PC-3 (cell line): ENCODE results near the gene TTC22. TPM values are rescaled to one million over a fixed set of nuclear protein-coding genes. Genes with fewer than 3 reads are reported as not detected.
A peak's percentile ranks its signal among the peaks of the same experiment; 100 is the strongest.

Source experiments
- ATAC-seq: fragments of 200-7000 bp; cut with Tn5 transposase; 2 replicates; pipeline ENCODE4 v1.9.1; 2020; ENCODE audit warnings: mild to moderate bottlenecking, moderate library complexity
- BruUV-seq: library from RNA; stranded (reverse); fragments of 400-500 nt; replicated peaks from 2 replicates; lab custom pipeline; 2021; lab: Mats Ljungman, UMichigan
- CTCF ChIA-PET: fragments of 300-600 bp; sonication (Branson Sonifier 250); formaldehyde crosslinking; loops from one replicate; lab custom pipeline; 2022; ENCODE audit warnings: antibody characterized with exemption; lab: Charles Lee
- POLR2A ChIA-PET: fragments of 300-600 bp; sonication (Branson Sonifier 250); formaldehyde crosslinking; loops from one replicate; lab custom pipeline; 2022; ENCODE audit warnings: antibody characterized with exemption; ENCODE audit not compliant: unreplicated experiment; lab: Charles Lee
- DNase-seq: peaks from one replicate; pipeline ENCODE4 v3.0.0-alpha.2; 2015
- H2AFZ ChIP-seq: fragments of 300-600 bp; sonication (generic); 2 replicates; pipeline ENCODE4 v1.6.0; 2016; ENCODE audit warnings: antibody characterized with exemption, low read length
- H3F3A ChIP-seq: fragments of 300-600 bp; sonication (generic); one replicate; pipeline ENCODE4 v1.6.0; 2017; ENCODE audit warnings: antibody characterized with exemption, low read length, control low read depth, mild to moderate bottlenecking; ENCODE audit not compliant: unreplicated experiment
- H3K27ac ChIP-seq: fragments of 300-600 bp; sonication (generic); 2 replicates; pipeline ENCODE4 v1.5.1; 2016; ENCODE audit warnings: mild to moderate bottlenecking, low read length
- H3K27me3 ChIP-seq: fragments of 300-600 bp; sonication (generic); 2 replicates; pipeline ENCODE4 v1.6.1; 2016; ENCODE audit warnings: low read length, mixed read lengths
- H3K36me3 ChIP-seq: fragments of 300-600 bp; sonication (generic); 2 replicates; pipeline ENCODE4 v1.6.1; 2016; ENCODE audit warnings: low read depth, mixed run types, low read length, mixed read lengths
- H3K4me1 ChIP-seq: fragments of 300-600 bp; sonication (generic); 2 replicates; pipeline ENCODE4 v1.5.1; 2016; ENCODE audit warnings: low read length; ENCODE audit not compliant: insufficient read depth
- H3K4me2 ChIP-seq: fragments of 300-600 bp; sonication (generic); 2 replicates; pipeline ENCODE4 v1.6.0; 2016; ENCODE audit warnings: low read length
- H3K4me3 ChIP-seq: fragments of 300-600 bp; sonication (generic); 2 replicates; pipeline ENCODE4 v1.5.1; 2016; ENCODE audit warnings: mild to moderate bottlenecking, low read length, mixed read lengths
- H3K79me2 ChIP-seq: fragments of 300-600 bp; sonication (generic); 2 replicates; pipeline ENCODE4 v1.6.1; 2017; ENCODE audit warnings: low read length, mixed read lengths
- H3K9ac ChIP-seq: fragments of 300-600 bp; sonication (generic); 2 replicates; pipeline ENCODE4 v1.6.0; 2016; ENCODE audit warnings: mild to moderate bottlenecking, low read length
- H3K9me2 ChIP-seq: fragments of 300-600 bp; sonication (generic); replicated peaks from 2 replicates; pipeline ENCODE4 v1.6.1; 2016; ENCODE audit warnings: mixed run types, low read length, mixed read lengths
- H3K9me3 ChIP-seq: fragments of 300-600 bp; sonication (generic); 2 replicates; pipeline ENCODE4 v1.6.1; 2016; ENCODE audit warnings: low read length, mixed read lengths
- H4K20me1 ChIP-seq: fragments of 300-600 bp; sonication (generic); 2 replicates; pipeline ENCODE4 v1.6.1; 2016; ENCODE audit warnings: low read length, mixed read lengths
- EZH2 ChIP-seq: fragments of 300-600 bp; sonication (generic); IDR thresholded peaks from one replicate; pipeline ENCODE4 v1.6.1; 2017; ENCODE audit warnings: antibody characterized with exemption, mild to moderate bottlenecking, low read length; ENCODE audit not compliant: unreplicated experiment
- EZH2phosphoT487 ChIP-seq: fragments of 300-600 bp; sonication (generic); IDR thresholded peaks from 2 replicates; pipeline ENCODE4 v1.6.1; 2018; ENCODE audit warnings: mild to moderate bottlenecking, antibody characterized with exemption, low read length, borderline replicate concordance
- intact Hi-C: fragments of 100-400 bp; cut with micrococcal nuclease; formaldehyde crosslinking; loops from 2 replicates; pipeline ENCODE4 v1.9.0; 2023
- total RNA-seq: library from RNA; depleted of rRNA; stranded (reverse); fragments of >200 nt; gene quantifications from 2 replicates; pipeline ENCODE4 v1.2.3, GENCODE V29; 2014
- TF ChIP-seq, protein P1 (sequence below): fragments of 300-600 bp; sonication (generic); conservative IDR thresholded peaks from 2 replicates; pipeline ENCODE4 v1.5.1; 2017; ENCODE audit warnings: antibody characterized with exemption, low read depth, mild to moderate bottlenecking, low read length

TTC22 gene
- total RNA-seq, 1 experiment from 2014 or later: 21.8 TPM

DNA sequence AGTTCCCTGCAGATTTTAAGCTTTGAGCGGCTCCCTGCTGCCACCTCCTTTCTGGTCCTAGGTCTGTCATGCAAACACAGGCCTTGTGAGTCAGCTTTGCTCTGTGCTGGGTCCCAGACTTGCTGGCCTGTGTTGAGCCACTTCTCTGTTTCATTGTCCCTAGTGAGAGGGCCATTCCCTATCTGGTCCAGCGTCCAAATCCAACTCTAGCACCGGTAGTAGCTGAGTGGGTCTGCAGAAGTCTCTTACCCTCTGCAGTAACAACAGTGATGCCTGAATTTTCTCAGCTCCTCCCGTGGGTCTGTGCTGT lies 5.8 kb downstream of the TTC22 start:
- CTCF ChIA-PET: interaction anchor here (1.2 kb wide), 1 partner anchor 296 kb away, joined by 3 read pairs; no protein-coding TSS in a partner anchor
- Histone ChIP-seq H3K27ac (peak overlapping the region; percentile 98), H3K9me2 (no peaks in the 10 kb centered on the region), H3F3A (peaks cover 8% of the 10 kb centered on the region), H3K4me2 (peak overlapping the region; percentile 74), H3K79me2 (peaks cover 50% of the 10 kb centered on the region), H3K27me3 (no peaks in the 10 kb centered on the region), H4K20me1 (no peaks in the 10 kb centered on the region), H3K4me3 (peak overlapping the region; percentile 36; the same call in 1 of the 2 replicates), H3K36me3 (no peaks in the 10 kb centered on the region), H3K4me1 (peaks cover 54% of the 10 kb centered on the region), H2AFZ (no peak overlapping the region), H3K9me3 (no peaks in the 10 kb centered on the region), H3K9ac (peak overlapping the region; percentile 73)
- ATAC-seq: peak; percentile 55
- no TSS peak for BruUV-seq
- TF ChIP-seq, protein P1, sequence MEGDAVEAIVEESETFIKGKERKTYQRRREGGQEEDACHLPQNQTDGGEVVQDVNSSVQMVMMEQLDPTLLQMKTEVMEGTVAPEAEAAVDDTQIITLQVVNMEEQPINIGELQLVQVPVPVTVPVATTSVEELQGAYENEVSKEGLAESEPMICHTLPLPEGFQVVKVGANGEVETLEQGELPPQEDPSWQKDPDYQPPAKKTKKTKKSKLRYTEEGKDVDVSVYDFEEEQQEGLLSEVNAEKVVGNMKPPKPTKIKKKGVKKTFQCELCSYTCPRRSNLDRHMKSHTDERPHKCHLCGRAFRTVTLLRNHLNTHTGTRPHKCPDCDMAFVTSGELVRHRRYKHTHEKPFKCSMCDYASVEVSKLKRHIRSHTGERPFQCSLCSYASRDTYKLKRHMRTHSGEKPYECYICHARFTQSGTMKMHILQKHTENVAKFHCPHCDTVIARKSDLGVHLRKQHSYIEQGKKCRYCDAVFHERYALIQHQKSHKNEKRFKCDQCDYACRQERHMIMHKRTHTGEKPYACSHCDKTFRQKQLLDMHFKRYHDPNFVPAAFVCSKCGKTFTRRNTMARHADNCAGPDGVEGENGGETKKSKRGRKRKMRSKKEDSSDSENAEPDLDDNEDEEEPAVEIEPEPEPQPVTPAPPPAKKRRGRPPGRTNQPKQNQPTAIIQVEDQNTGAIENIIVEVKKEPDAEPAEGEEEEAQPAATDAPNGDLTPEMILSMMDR: no peak
- no peak for TF ChIP-seq EZH2phosphoT487
- no peak for TF ChIP-seq EZH2
- intact Hi-C loops: loop anchor here (2.0 to 10.0 kb wide), 2 partner anchors 31 to 391 kb away; partner anchors contain the start of genes PARS2 and SSBP3
- POLR2A ChIA-PET: no interaction called here
- peak; percentile 40 for DNase-seq

DNA sequence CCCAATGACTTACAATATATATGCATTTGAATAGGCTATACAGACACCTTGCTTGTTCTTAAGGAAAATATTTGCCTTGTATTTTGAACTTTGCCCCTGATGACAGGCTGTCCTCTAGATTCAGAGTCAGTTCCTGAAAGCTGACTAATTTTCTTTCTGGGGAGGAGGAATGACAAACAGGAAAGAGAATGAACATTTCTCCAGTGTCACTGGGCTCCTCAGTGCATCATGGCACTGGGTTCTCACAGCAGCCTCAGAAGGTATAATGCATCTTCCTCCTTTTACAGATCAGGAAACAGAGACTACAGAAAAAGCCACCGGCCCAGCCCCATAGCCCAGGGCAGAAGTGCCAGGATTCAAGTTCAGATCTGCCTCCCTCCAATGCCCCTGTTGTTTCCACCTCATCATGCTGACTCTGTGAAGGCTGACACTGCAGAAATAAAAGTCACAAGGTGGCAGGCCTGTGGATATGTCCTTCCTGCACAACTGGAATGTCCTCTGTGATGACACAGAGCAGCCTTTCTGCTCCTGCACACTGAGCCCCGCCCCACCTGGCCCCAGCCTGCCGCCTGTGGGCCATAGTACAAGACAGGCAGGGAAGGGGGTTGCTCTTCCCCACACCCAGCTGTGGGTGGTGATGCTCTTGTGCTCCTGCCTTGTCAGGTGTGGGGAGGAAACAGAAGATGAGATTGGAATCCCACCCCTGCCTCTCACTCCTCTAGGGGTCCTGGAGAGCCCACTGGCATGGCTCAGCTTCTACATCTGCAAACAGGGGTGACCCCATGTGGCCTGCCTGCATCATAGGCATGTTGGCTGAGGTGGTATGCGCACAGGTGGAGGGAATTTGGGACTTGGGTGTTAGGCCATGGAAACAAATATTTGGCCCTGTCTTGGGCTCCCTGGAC lies 6.4 kb downstream of the TTC22 start:
- peak overlapping the region; percentile 36 for H3K4me3 ChIP-seq
- H3K79me2 ChIP-seq: peaks cover 44% of the 10 kb centered on the region
- no peaks in the 10 kb centered on the region for H3K9me3 ChIP-seq
- peak overlapping the region; percentile 98 for H3K27ac ChIP-seq
- intact Hi-C loops: loop anchor here (2.0 to 10.0 kb wide), 2 partner anchors 30 to 390 kb away; partner anchors contain the start of genes PARS2 and SSBP3
- peaks cover 48% of the 10 kb centered on the region for H3K4me1 ChIP-seq
- H3F3A ChIP-seq: peaks cover 8% of the 10 kb centered on the region
- peak; percentile 84 for DNase-seq
- BruUV-seq: no TSS peak
- no peaks in the 10 kb centered on the region for H4K20me1 ChIP-seq
- H3K27me3 ChIP-seq: no peaks in the 10 kb centered on the region
- H3K9me2 ChIP-seq: no peaks in the 10 kb centered on the region
- no peaks in the 10 kb centered on the region for H3K36me3 ChIP-seq
- ChIA-PET CTCF (interaction anchor here (1.2 kb wide), 1 partner anchor 295 kb away, joined by 3 read pairs; no protein-coding TSS in a partner anchor), POLR2A (interaction anchor here (0.6 kb wide), 1 partner anchor 91 kb away, joined by 5 read pairs; no protein-coding TSS in a partner anchor)
- peak; percentile 83 for ATAC-seq
- H3K9ac ChIP-seq: peak overlapping the region; percentile 73
- H2AFZ ChIP-seq: no peak overlapping the region
- TF ChIP-seq, protein P1: peak; percentile 36; the same call in 1 of the 2 replicates
- TF ChIP-seq EZH2: no peak
- peak overlapping the region; percentile 74 for H3K4me2 ChIP-seq
